GM23338 (cell line): ENCODE measurements around the gene SPART. TPM values are rescaled to one million over a fixed set of nuclear protein-coding genes. Genes with fewer than 3 reads are reported as not detected.

Experiments used
- ATAC-seq: fragments of 200-7000 bp; cut with Tn5 transposase; 3 replicates; pipeline ENCODE4 v1.9.1; 2020
- DNase-seq: peaks from one replicate; pipeline ENCODE4 v3.0.0-alpha.2; 2015; ENCODE audit warnings: low spot score
- H2AFZ ChIP-seq: fragments of 200-600 bp; sonication (generic); 2 replicates; pipeline ENCODE4 v1.8.0; 2016; ENCODE audit warnings: antibody characterized with exemption, mild to moderate bottlenecking, moderate library complexity
- H3F3A ChIP-seq: fragments of 200-600 bp; sonication (generic); replicated peaks from 2 replicates; pipeline ENCODE4 v1.8.0; 2017; ENCODE audit warnings: antibody characterized with exemption, mixed run types, low read depth
- H3K27ac ChIP-seq: fragments of 200-600 bp; sonication (generic); 2 replicates; pipeline ENCODE4 v1.6.1; 2016; ENCODE audit warnings: low read depth
- H3K27me3 ChIP-seq: fragments of 200-600 bp; sonication (generic); 2 replicates; pipeline ENCODE4 v1.8.0; 2016; ENCODE audit warnings: mild to moderate bottlenecking, mixed run types, moderate library complexity; ENCODE audit not compliant: insufficient read depth
- H3K36me3 ChIP-seq: fragments of 200-600 bp; sonication (generic); 2 replicates; pipeline ENCODE4 v1.8.0; 2016; ENCODE audit warnings: mild to moderate bottlenecking; ENCODE audit not compliant: insufficient read depth
- H3K4me1 ChIP-seq: fragments of 200-600 bp; sonication (generic); 2 replicates; pipeline ENCODE4 v1.8.0; 2016; ENCODE audit warnings: mild to moderate bottlenecking, moderate library complexity; ENCODE audit not compliant: insufficient read depth
- H3K4me2 ChIP-seq: fragments of 200-600 bp; sonication (generic); 2 replicates; pipeline ENCODE4 v1.7.1; 2017; ENCODE audit warnings: mixed run types
- H3K4me3 ChIP-seq: fragments of 200-600 bp; sonication (generic); 2 replicates; pipeline ENCODE4 v1.6.1; 2016; ENCODE audit warnings: mixed run types
- H3K79me2 ChIP-seq: fragments of 200-600 bp; sonication (generic); replicated peaks from 2 replicates; pipeline ENCODE4 v1.8.0; 2017; ENCODE audit warnings: mild to moderate bottlenecking; ENCODE audit not compliant: insufficient read depth
- H3K9me2 ChIP-seq: fragments of 200-600 bp; sonication (generic); 2 replicates; pipeline ENCODE4 v1.8.0; 2017; ENCODE audit not compliant: insufficient read depth
- H4K20me1 ChIP-seq: fragments of 200-600 bp; sonication (generic); replicated peaks from 2 replicates; pipeline ENCODE4 v1.8.0; 2017; ENCODE audit warnings: mild to moderate bottlenecking; ENCODE audit not compliant: insufficient read depth
- H3K27ac Mint-ChIP-seq: 2 replicates; pipeline ENCODE4 v1.8.0; 2020; ENCODE audit warnings: inconsistent platforms, mild to moderate bottlenecking, moderate library complexity, mixed read lengths
- H3K27me3 Mint-ChIP-seq: 3 replicates; pipeline ENCODE4 v1.8.0; 2022; ENCODE audit warnings: low read depth, mild to moderate bottlenecking, moderate library complexity, mixed read lengths, inconsistent platforms; ENCODE audit not compliant: insufficient read depth, poor library complexity
- H3K36me3 Mint-ChIP-seq: 3 replicates; pipeline ENCODE4 v1.8.0; 2021; ENCODE audit warnings: low read depth, mild to moderate bottlenecking, inconsistent platforms, moderate library complexity, mixed read lengths
- H3K4me1 Mint-ChIP-seq: 3 replicates; pipeline ENCODE4 v1.8.0; 2020; ENCODE audit warnings: mild to moderate bottlenecking, inconsistent platforms, mixed read lengths
- H3K4me3 Mint-ChIP-seq: 3 replicates; pipeline ENCODE4 v1.8.0; 2021; ENCODE audit warnings: moderate library complexity, mild to moderate bottlenecking, inconsistent platforms, mixed read lengths
- H3K9me3 Mint-ChIP-seq: 3 replicates; pipeline ENCODE4 v1.8.0; 2020; ENCODE audit warnings: moderate library complexity, mild to moderate bottlenecking, inconsistent platforms, mixed read lengths
- CREB1 ChIP-seq: fragments of 250-450 bp; sonication (Bioruptor Pico); IDR thresholded peaks from 2 replicates; pipeline ENCODE4 v1.5.0; 2020; ENCODE audit warnings: low read depth, mild to moderate bottlenecking, moderate library complexity
- EZH2 ChIP-seq: fragments of 200-600 bp; sonication (generic); IDR thresholded peaks from one replicate; pipeline ENCODE4 v1.8.0; 2017; ENCODE audit warnings: antibody characterized with exemption, mild to moderate bottlenecking, low read depth; ENCODE audit not compliant: unreplicated experiment
- EZH2phosphoT487 ChIP-seq: fragments of 200-600 bp; sonication (generic); IDR thresholded peaks from one replicate; pipeline ENCODE4 v1.8.1; 2018; ENCODE audit warnings: antibody characterized with exemption; ENCODE audit not compliant: unreplicated experiment
- JUNB ChIP-seq: IDR thresholded peaks from one replicate; pipeline ENCODE4 v1.6.1; 2016; ENCODE audit warnings: antibody characterized with exemption; ENCODE audit not compliant: unreplicated experiment
- NANOG ChIP-seq: IDR thresholded peaks from 2 replicates; pipeline ENCODE4 v1.6.1; 2016; ENCODE audit warnings: antibody characterized with exemption, borderline replicate concordance
- POLR2AphosphoS5 ChIP-seq: IDR thresholded peaks from 2 replicates; pipeline ENCODE4 v1.6.1; 2016; ENCODE audit warnings: antibody characterized with exemption, low read depth
- STAT1 ChIP-seq: IDR thresholded peaks from one replicate; pipeline ENCODE4 v1.6.1; 2016; ENCODE audit warnings: antibody characterized with exemption; ENCODE audit not compliant: unreplicated experiment
- ZNF114 ChIP-seq: fragments of 250-450 bp; sonication (Bioruptor Pico); IDR thresholded peaks from 2 replicates; pipeline ENCODE4 v1.5.0; 2020; ENCODE audit warnings: mild to moderate bottlenecking, moderate library complexity
- ZNF331 ChIP-seq: fragments of 250-450 bp; sonication (Bioruptor Pico); IDR thresholded peaks from 2 replicates; pipeline ENCODE4 v1.5.0; 2020; ENCODE audit warnings: low read depth, mild to moderate bottlenecking, moderate library complexity
- polyA plus RNA-seq: library from polyadenylated mRNA; unstranded; fragments of >200 nt; fragmentation: Nextera tagmentation; extraction: Ambion mirVana; gene quantifications from 2 replicates; pipeline ENCODE4 v1.2.1, GENCODE V29; 2016
- total RNA-seq: library from RNA; depleted of rRNA; stranded (reverse); fragments of >200 nt; shearing (Covaris generic); gene quantifications from 2 replicates; pipeline ENCODE4 v1.2.3, GENCODE V29; 2014
- TF ChIP-seq, protein P1 (sequence below): IDR thresholded peaks from one replicate; pipeline ENCODE4 v1.6.1; 2018; ENCODE audit warnings: antibody characterized with exemption; ENCODE audit not compliant: unreplicated experiment
- TF ChIP-seq, protein P2 (sequence below), 2 experiments: fragments of 200-600 bp in 1 of 2; sonication (generic) in 1 of 2; conservative IDR thresholded peaks; 2 replicates each; pipeline versions ENCODE4 v1.5.1 to v1.6.1; 2016 to 2017; ENCODE audit warnings: antibody characterized with exemption in 2 of 2, low read depth in 2 of 2, mild to moderate bottlenecking in 2 of 2, moderate library complexity in 1 of 2
- TF ChIP-seq, protein P3 (sequence below): IDR thresholded peaks from 2 replicates; pipeline ENCODE4 v1.6.1; 2016; ENCODE audit warnings: antibody characterized with exemption
- TF ChIP-seq, protein P4 (sequence below): fragments of 250-450 bp; sonication (Bioruptor Pico); IDR thresholded peaks from 2 replicates; pipeline ENCODE4 v1.5.0; 2020; ENCODE audit warnings: mild to moderate bottlenecking, moderate library complexity

Gene SPART
- total and polyA plus RNA-seq, 2 experiments from 2014 or later, result 109 to 116 TPM

DNA sequence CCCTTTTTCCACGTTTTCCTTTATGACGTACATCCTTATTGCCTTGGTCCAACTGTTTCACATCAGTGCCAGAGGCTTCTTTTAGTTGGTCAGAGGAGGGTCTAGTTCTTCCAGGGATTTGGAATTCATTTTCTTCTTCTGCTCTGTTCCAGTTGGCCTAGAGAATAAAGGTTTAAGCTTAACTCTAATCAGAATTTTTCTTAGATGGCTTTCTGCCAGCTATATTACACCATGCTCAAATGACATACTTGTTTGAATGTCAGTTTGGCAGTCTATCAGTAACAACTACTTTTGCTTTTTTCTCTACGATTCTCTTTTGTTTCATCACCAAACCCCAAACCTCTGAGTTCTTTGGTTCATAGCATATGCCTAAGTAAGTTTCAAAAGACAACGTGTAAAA lies 16.8 kb downstream of the SPART start (continued):
- no peak for TF ChIP-seq JUNB
- TF ChIP-seq CREB1 (CRISPR knock-in tag), result no peak

DNA sequence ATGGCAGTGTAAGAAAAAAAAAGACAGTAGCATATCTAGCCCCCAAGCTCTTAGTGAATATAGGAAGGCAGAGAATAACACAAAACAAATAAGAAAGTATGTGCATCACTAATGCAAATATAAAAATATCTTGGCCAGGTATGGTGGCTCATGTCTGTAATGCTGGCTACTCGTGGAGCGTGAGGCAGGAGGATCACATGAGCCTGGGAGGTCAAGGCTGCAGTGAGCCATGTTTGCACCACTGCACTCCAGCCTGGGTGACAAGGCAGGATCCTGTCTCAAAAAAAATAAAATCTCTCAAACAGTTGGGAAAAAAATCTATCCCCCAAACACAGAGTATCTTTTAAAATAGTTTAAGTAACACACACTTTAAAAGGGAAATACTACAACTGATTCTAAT lies 17.4 kb downstream of the SPART start:
- H3K4me3 Mint-ChIP-seq, result no peak overlapping the region
- H3K4me1 Mint-ChIP-seq, result peaks cover 23% of the 10 kb centered on the region
- Histone ChIP-seq H4K20me1 (no peaks in the 10 kb centered on the region), H3K27me3 (no peaks in the 10 kb centered on the region), H3K4me3 (no peak overlapping the region), H3K9me2 (no peaks in the 10 kb centered on the region), H3K4me1 (peaks cover 42% of the 10 kb centered on the region), H3F3A (no peaks in the 10 kb centered on the region), H3K79me2 (peaks cover 44% of the 10 kb centered on the region), H3K36me3 (peaks cover 13% of the 10 kb centered on the region; the same call in 1 of the 2 replicates), H2AFZ (no peak overlapping the region), H3K27ac (no peak overlapping the region), H3K4me2 (no peak overlapping the region)
- no peaks in the 10 kb centered on the region for H3K27me3 Mint-ChIP-seq
- H3K9me3 Mint-ChIP-seq, result no peaks in the 10 kb centered on the region
- H3K36me3 Mint-ChIP-seq, result peaks cover 37% of the 10 kb centered on the region
- no peak overlapping the region for H3K27ac Mint-ChIP-seq
- TF ChIP-seq EZH2, result no peak
- TF ChIP-seq, protein P1, sequence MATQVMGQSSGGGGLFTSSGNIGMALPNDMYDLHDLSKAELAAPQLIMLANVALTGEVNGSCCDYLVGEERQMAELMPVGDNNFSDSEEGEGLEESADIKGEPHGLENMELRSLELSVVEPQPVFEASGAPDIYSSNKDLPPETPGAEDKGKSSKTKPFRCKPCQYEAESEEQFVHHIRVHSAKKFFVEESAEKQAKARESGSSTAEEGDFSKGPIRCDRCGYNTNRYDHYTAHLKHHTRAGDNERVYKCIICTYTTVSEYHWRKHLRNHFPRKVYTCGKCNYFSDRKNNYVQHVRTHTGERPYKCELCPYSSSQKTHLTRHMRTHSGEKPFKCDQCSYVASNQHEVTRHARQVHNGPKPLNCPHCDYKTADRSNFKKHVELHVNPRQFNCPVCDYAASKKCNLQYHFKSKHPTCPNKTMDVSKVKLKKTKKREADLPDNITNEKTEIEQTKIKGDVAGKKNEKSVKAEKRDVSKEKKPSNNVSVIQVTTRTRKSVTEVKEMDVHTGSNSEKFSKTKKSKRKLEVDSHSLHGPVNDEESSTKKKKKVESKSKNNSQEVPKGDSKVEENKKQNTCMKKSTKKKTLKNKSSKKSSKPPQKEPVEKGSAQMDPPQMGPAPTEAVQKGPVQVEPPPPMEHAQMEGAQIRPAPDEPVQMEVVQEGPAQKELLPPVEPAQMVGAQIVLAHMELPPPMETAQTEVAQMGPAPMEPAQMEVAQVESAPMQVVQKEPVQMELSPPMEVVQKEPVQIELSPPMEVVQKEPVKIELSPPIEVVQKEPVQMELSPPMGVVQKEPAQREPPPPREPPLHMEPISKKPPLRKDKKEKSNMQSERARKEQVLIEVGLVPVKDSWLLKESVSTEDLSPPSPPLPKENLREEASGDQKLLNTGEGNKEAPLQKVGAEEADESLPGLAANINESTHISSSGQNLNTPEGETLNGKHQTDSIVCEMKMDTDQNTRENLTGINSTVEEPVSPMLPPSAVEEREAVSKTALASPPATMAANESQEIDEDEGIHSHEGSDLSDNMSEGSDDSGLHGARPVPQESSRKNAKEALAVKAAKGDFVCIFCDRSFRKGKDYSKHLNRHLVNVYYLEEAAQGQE, result no peak
- no peak for TF ChIP-seq JUNB
- no peak for TF ChIP-seq ZNF331 (CRISPR knock-in tag)
- no peak for TF ChIP-seq ZNF114 (CRISPR knock-in tag)
- TF ChIP-seq STAT1, result no peak
- TF ChIP-seq, protein P2, sequence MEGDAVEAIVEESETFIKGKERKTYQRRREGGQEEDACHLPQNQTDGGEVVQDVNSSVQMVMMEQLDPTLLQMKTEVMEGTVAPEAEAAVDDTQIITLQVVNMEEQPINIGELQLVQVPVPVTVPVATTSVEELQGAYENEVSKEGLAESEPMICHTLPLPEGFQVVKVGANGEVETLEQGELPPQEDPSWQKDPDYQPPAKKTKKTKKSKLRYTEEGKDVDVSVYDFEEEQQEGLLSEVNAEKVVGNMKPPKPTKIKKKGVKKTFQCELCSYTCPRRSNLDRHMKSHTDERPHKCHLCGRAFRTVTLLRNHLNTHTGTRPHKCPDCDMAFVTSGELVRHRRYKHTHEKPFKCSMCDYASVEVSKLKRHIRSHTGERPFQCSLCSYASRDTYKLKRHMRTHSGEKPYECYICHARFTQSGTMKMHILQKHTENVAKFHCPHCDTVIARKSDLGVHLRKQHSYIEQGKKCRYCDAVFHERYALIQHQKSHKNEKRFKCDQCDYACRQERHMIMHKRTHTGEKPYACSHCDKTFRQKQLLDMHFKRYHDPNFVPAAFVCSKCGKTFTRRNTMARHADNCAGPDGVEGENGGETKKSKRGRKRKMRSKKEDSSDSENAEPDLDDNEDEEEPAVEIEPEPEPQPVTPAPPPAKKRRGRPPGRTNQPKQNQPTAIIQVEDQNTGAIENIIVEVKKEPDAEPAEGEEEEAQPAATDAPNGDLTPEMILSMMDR (conservative IDR thresholded peaks at IDR 0.05; ENCODE audit: low read depth in 2 of 2), result no peak
- TF ChIP-seq, protein P3, sequence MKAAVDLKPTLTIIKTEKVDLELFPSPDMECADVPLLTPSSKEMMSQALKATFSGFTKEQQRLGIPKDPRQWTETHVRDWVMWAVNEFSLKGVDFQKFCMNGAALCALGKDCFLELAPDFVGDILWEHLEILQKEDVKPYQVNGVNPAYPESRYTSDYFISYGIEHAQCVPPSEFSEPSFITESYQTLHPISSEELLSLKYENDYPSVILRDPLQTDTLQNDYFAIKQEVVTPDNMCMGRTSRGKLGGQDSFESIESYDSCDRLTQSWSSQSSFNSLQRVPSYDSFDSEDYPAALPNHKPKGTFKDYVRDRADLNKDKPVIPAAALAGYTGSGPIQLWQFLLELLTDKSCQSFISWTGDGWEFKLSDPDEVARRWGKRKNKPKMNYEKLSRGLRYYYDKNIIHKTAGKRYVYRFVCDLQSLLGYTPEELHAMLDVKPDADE, result no peak
- TF ChIP-seq POLR2AphosphoS5, result no peak
- TF ChIP-seq, protein P4, sequence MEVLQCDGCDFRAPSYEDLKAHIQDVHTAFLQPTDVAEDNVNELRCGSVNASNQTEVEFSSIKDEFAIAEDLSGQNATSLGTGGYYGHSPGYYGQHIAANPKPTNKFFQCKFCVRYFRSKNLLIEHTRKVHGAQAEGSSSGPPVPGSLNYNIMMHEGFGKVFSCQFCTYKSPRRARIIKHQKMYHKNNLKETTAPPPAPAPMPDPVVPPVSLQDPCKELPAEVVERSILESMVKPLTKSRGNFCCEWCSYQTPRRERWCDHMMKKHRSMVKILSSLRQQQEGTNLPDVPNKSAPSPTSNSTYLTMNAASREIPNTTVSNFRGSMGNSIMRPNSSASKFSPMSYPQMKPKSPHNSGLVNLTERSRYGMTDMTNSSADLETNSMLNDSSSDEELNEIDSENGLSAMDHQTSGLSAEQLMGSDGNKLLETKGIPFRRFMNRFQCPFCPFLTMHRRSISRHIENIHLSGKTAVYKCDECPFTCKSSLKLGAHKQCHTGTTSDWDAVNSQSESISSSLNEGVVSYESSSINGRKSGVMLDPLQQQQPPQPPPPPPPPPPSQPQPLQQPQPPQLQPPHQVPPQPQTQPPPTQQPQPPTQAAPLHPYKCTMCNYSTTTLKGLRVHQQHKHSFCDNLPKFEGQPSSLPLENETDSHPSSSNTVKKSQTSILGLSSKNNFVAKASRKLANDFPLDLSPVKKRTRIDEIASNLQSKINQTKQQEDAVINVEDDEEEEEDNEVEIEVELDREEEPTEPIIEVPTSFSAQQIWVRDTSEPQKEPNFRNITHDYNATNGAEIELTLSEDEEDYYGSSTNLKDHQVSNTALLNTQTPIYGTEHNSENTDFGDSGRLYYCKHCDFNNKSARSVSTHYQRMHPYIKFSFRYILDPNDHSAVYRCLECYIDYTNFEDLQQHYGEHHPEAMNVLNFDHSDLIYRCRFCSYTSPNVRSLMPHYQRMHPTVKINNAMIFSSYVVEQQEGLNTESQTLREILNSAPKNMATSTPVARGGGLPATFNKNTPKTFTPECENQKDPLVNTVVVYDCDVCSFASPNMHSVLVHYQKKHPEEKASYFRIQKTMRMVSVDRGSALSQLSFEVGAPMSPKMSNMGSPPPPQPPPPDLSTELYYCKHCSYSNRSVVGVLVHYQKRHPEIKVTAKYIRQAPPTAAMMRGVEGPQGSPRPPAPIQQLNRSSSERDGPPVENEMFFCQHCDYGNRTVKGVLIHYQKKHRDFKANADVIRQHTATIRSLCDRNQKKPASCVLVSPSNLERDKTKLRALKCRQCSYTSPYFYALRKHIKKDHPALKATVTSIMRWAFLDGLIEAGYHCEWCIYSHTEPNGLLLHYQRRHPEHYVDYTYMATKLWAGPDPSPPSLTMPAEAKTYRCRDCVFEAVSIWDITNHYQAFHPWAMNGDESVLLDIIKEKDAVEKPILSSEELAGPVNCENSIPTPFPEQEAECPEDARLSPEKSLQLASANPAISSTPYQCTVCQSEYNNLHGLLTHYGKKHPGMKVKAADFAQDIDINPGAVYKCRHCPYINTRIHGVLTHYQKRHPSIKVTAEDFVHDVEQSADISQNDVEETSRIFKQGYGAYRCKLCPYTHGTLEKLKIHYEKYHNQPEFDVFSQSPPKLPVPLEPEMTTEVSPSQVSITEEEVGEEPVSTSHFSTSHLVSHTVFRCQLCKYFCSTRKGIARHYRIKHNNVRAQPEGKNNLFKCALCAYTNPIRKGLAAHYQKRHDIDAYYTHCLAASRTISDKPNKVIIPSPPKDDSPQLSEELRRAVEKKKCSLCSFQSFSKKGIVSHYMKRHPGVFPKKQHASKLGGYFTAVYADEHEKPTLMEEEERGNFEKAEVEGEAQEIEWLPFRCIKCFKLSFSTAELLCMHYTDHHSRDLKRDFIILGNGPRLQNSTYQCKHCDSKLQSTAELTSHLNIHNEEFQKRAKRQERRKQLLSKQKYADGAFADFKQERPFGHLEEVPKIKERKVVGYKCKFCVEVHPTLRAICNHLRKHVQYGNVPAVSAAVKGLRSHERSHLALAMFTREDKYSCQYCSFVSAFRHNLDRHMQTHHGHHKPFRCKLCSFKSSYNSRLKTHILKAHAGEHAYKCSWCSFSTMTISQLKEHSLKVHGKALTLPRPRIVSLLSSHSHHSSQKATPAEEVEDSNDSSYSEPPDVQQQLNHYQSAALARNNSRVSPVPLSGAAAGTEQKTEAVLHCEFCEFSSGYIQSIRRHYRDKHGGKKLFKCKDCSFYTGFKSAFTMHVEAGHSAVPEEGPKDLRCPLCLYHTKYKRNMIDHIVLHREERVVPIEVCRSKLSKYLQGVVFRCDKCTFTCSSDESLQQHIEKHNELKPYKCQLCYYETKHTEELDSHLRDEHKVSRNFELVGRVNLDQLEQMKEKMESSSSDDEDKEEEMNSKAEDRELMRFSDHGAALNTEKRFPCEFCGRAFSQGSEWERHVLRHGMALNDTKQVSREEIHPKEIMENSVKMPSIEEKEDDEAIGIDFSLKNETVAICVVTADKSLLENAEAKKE, result no peak
- no peak for TF ChIP-seq EZH2phosphoT487
- TF ChIP-seq NANOG, result no peak
- ATAC-seq, result no peak
- no peak for DNase-seq
